ENCODE data around the gene PHC1.
"Not testable (repeated sequence)": the region's sequence is repeated elsewhere in the genome, so short reads cannot be mapped to it uniquely, and the experiment has no call there.

Gene PHC1

DNA sequence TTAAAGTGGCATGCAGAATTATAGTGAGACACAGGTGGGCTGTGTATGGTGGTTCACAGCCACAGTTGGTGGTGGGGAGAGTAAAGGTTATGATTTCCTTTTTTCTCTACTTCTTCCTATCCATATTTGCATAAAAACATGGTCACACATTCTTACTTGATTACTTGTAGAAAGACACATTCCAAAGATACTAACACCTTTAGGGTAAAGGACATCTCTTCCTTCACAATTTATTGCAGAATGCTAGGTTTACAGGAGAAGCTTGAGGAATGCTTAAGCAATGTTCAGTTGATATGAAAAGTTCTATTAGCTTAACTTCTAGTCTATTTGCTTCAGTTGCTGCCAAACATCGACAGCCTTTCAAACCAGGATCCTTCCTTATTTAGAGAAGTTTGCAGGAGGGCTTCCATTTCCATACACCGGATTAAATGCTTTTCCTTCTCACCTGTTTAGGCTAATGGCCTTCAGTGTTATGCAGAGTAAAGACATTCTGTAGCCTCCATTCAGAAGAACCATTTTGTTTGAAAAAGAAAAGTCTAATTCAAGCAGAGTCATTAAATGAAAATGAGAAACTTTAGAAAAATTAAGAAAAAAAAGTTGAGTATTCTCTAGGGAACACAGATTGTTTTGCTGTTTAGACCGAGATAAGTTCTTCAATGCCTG is 2.6 kb upstream of the PHC1 start:
- DNase-seq: no peak

DNA sequence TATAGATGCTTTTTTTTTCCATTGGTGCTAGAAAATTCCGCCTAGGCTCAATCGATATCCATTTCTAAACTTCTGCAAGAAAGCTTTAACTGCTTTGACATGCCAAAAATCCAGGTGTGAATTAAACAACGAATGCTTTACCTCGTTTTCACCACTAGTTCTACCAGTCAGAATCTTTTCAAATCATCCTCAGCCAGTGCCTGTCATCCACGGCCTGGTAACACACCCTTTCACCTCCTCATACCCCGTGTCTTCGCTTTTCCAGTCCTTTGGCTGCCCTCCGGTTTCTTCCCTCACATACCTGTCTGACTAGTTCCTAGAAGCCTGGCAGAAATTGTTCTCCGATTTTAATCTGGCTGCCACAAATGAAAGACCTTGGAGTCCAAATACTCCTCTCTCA is 1.4 kb upstream of the PHC1 start:
- DNase-seq: peak; percentile 8 to 27

DNA sequence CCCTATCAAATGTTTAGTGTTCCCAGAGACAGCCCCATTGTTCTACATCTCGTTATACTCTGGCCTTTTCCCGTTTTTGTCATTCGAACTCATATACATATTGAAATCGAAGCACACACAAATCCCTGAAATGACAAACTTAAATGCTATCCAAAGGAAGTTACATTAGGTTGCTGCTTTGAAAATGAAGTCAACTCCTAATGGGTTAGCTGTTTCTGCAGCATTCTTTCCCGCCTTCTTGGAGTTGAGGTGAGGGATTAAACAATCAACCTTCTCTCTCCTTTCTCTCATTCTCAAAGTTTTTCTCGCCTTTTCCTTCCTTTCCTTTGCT is 642 bp upstream of the PHC1 start:
- DNase-seq: no peak

DNA sequence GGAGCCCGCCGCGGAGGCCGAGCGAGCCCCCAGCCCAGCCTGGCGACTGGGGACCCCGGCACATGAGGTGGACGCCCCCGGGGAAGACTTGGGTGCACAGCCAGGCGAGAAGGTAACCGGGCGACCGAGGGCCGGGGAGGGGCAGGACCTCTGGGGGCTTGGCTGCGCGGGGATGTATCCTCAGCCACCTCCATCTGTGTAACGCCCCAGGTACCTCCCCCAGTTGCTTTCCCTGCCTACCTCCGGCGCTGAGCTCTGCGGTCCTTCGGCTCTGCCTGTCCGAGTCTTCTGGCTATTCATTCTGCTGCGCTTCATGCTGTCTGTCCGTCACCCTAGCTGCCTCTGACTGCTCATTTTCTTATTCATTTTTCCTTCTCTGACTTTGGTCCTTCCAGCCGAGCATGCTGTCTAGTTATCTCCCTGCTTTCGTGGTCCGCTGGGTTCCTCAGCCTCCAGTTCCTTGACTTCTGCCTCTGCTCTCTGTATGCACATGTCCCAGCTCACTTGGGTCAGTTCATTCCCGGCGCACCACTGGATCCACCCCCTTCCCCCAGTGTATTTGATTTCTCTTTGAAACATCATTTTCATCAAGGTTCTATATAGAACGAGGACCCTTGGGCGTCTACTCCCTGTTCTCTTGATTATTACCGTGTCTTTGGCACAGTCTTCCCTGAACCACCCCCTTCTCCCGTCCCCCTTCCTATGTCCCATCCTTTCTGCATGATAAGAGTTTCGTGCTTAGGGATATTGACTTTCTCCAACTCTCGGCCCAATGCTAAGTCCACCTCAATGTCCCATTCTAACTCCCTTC is 612 bp downstream of the PHC1 start:
- peak; percentile 62 to 67 for DNase-seq

DNA sequence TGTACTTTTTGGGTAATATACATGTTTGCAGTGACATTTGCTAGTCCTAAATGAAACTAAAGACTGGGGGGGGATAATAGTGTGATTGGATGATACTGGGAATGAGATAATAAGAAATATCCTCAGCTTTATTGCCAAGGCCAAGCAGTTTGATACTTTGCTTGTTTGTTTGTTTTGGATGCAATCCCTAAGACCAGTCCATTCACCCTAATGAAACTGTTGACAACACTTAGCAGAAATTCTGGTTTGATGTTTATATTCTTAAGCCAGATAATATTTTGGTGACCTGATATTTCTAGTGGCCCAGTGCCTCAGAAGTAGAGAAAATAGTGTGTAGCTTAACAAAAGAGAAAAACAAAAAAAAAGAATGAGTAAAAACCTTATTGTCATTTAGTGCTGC is 1.8 kb downstream of the PHC1 start:
- no peak for DNase-seq

DNA sequence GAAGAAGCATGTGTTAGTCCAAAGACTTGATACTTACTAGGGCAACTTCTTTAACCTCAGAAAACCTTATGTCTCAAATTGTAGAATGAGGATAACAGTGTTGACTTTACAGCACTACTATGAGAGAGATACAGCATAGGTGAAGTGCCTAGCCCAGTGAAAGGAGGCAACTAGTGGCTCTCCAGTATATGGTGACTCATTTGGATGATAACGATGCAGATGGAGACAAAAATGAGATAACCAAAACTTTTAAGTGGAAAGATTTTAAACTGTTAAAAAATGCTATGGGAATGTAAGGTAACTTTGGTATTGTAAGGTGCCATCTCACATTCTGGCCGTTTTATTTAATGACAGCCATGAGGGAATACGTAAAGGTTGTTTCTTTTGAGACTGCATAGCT is 2.7 kb downstream of the PHC1 start:
- no peak for DNase-seq

DNA sequence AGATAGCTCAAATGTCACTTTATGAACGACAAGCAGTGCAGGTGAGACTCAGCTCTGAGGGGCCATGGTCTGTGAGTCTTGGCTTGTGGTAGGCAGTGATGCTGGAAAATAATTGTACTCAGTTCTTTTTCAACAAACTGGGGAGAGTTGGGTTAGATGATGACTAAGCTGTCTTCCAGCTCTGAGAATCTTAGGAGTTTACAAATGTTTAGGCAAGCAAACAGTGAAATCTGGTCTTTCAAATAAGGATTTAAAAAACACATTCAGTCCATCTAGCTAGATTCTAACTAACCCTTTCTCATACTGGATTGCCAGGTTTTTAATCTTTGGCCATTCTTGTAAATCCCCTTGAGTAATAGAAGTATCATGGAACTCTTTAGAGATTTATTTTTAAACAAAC is 3.4 kb downstream of the PHC1 start:
- DNase-seq: no peak

DNA sequence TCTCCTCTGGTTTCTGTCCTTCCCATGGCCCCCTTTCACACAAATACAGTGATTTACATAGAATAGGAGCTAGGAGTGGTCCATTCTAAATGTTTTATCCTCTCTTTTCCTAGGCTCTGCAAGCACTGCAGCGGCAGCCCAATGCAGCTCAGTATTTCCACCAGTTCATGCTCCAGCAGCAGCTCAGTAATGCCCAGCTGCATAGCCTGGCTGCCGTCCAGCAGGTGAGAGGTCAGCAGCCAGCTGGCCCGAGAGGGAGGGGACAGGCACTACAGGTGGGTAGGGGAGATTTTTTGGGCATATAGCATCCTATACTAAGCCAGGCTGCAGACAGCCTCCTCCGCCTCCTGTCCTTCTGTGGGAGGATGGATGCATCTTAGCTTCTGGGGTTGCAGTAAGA is 5.3 kb downstream of the PHC1 start:
- DNase-seq: not testable (repeated sequence)

DNA sequence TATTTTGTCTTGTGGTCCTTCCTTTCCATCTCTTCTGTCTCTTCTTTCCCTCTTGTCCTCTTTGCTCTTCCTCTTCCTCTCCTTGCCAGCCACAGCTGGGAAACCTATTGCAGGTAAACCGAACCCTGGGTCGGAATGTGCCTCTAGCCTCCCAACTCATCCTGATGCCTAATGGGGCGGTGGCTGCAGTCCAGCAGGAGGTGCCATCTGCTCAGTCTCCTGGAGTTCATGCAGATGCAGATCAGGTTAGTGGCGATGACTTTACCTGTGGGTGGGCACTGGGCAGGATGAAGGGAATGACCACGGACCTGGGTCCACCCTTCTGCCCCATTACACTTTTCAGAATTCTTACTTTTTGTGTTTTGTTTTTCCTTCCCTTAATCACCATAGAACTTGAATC is 8.2 kb downstream of the PHC1 start:
- no peak for DNase-seq

DNA sequence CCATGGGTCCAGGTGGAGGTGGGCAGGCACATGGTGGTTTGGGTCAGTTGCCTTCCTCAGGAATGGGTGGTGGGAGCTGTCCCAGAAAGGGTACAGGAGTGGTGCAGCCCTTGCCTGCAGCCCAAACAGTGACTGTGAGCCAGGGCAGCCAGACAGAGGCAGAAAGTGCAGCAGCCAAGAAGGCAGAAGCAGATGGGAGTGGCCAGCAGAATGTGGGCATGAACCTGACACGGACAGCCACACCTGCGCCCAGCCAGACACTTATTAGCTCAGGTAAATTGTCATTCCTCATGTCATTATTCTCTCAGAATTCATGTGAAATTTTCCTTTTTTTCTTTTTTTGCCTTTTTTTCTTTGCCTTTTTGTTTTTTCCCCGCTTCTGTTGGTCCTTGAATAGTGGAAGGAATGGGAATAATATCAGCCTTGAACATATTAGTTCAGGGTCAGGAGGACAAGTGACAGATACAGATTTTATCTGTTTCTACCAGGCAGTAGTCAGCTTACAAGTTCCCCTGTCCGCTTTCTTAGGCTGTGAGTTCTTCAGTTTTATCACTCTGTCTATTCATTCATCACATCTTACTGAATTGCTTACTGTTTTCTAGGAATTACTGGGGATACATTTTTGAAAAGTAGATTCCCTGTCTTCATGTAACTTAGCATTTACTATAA is 16.5 kb downstream of the PHC1 start:
- DNase-seq: not testable (repeated sequence)

DNA sequence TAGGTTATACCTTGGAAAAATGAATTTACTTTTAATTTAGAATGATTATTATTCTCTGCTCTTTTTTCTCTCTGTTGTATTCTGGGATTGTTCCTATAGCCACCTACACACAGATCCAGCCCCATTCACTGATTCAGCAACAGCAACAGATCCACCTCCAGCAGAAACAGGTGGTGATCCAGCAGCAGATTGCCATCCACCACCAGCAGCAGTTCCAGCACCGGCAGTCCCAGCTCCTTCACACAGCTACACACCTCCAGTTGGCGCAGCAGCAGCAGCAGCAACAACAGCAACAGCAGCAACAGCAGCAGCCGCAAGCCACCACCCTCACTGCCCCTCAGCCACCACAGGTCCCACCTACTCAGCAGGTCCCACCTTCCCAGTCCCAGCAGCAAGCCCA is 18.2 kb downstream of the PHC1 start:
- not testable (repeated sequence) for DNase-seq

DNA sequence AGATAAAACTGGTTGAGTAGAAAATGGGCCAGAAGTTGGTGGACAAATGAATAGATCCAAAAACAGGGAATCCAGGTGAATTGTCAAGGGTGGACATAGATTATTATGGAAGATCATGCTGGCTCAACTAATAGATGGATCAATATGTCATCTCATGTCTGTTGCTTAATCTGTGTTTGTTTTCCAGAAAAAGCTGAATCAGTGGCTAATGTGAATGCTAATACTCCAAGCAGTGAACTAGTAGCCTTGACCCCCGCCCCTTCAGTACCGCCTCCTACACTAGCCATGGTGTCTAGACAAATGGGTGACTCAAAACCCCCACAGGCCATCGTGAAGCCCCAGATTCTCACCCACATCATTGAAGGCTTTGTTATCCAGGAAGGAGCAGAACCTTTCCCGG is 19.8 kb downstream of the PHC1 start:
- not testable (repeated sequence) for DNase-seq

DNA sequence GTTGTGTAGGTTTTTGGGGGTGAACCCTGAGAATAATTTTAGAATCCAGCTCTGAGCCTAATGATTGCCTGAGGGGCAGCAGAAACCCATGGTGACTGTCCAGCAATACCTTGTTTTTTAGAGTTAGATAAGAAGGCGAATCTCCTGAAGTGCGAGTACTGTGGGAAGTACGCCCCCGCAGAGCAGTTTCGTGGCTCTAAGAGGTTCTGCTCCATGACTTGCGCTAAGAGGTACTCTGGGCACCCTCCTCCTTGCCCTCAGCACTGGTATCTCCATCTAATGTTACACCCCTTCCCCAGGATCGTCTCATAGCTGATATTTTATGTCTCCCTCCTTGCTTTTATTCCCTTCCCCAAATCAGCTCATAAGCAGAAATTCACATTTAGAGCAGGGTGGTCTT is 22.4 kb downstream of the PHC1 start:
- no peak for DNase-seq

DNA sequence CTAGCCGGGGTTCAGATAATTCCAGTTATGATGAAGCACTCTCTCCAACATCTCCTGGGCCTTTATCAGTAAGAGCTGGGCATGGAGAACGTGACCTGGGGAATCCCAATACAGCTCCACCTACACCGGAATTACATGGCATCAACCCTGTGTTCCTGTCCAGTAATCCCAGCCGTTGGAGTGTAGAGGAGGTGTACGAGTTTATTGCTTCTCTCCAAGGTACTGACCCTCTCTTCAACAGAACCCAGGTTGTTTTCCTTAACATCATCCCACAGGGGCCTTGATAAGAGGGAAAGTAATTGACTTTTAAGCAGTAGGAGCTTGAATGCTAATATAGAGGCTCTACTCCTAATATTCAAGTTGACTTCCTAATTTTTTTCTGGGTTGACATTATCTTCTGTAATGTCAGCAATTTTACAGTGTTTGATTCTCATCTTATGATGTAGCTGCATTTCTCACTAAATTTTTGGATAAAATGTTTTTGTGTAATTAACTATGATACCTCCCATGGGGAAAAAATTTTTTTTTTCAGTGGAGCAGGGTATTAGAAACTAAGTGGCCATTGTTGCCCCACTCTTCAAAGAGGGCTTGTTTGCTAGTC is 23.6 kb downstream of the PHC1 start:
- DNase-seq: not testable (repeated sequence)

DNA sequence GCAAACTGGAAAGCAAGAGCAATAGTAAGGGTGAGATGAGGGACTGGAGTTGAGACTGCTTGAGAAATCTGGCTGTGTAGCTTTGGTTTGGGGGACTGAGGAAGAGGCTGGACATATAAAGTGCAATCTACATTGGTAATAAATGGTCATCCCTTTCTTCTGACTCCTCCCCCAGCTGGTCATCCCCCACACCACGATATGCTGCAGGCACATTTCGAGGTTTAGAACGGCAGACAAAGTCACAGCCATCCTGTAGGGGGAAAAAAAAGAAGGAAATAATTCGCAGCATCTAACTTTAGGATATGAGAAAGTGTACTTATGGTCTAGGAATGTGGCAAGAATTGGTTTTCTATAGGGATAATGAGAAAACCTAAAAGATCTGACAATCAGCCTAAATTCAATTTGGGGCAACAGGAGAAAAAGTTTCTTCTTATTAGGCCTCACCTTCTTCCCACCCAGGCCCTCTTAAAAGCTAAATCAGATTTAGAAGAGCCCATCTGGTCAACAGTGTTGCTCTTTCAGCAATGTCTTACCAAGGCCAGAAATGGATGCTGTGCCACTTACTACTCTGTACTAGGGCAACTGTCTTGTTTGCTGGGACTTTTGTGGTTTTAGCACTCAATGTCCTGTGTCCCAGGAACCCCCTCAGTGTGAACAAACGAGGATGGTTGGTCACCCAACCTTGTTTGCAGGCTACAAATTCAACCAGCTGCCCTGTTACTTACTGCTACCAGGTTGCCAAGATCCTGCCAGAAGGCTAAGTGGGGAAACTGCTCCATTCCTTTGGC is 27.6 kb downstream of the PHC1 start:
- no peak for DNase-seq

DNA sequence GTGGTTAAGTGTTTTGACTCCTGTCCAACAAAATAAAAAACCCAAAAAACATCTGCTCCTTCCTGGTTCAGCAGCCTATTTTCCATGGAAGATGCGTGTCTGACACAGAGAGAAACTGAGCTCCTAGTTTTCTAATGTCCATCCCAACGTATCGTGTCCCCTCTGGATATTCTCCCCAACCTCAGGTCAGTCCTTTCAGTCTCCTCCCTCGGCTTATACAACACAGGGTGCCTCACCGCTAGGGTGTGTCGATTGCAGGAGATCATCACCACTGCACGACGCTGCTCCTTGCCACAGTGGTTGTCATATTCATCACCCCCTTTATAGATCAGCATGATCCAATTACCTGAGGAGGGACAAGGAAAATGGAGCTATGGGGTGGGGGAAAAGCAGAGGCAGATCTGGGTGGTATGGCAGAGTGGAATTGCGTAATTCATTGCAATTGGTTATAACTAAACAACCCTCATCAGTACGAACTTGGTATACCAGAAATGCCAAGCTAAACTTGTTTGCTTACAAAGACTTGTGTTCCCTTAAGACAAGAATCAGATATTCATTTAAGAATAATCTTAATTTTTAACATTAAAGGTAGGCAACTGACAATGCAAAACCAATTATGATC is 29.4 kb downstream of the PHC1 start:
- DNase-seq: no peak

DNA sequence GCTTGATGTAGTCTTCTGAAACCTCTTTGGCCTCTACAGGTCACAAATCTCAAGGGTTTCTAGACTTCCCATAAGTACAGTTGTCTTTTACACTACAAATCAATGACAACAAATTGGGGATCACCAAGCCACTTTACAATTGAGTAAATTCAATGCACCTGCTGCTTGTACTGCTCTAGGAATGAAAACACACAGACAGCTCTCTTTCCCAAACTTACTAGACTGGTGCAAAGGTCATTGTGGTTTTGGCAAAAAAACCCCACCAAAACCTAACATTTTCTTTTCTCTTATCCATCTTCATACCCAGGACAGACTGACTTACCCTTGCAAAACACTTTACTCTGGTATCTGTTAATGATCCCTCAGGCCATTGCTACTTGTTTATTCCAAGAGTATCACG is 32.4 kb downstream of the PHC1 start:
- no peak for DNase-seq

DNA sequence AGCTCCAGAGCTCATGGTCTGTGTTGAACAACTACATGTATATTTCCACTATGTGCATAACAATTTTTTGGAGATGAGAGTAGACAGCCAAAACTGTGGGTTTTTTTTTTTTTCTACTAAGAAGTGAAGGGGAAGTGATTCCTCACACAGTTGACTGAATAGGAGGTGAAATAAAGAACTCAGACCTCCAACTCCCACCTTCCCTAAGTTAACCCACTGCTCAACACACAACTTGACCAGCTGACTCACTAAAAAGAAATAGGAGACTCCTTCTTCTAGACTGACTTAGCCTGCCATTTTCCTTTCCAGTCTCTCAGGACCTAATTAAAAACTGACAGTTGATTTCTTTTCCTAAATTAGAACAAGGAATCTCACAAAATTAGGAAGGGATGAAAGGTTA is 33.4 kb downstream of the PHC1 start:
- DNase-seq: no peak

DNA sequence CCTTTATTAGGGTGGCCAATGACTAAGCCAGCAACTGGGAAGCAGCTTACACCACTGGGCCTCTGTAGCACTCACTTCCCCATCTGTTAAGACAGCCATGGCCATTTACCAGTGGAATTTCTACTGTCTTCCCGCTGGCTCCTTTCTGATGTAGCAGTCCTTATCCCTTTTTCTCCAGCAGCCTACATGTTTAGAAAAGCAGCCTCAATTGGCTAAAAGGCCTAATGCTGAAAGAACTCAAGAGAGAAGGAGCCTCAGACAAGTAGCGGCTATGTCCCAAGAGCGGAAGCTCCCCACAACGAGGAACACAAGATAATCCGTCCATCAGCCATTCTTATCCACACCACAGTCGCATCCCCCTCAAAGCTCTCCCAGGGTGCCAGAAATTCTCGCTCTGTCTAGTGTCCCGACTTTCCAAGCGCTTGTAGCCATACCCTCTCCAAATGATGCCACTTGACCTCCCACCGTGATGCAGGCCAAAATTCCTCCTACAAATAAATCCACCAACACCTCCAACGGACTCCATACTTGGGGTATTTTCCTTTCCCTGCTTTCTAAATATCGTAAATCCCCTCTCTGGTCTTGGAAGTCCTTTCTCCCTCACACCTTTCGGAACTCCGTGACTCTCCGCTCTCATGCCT is 34.5 kb downstream of the PHC1 start:
- no peak for DNase-seq

DNA sequence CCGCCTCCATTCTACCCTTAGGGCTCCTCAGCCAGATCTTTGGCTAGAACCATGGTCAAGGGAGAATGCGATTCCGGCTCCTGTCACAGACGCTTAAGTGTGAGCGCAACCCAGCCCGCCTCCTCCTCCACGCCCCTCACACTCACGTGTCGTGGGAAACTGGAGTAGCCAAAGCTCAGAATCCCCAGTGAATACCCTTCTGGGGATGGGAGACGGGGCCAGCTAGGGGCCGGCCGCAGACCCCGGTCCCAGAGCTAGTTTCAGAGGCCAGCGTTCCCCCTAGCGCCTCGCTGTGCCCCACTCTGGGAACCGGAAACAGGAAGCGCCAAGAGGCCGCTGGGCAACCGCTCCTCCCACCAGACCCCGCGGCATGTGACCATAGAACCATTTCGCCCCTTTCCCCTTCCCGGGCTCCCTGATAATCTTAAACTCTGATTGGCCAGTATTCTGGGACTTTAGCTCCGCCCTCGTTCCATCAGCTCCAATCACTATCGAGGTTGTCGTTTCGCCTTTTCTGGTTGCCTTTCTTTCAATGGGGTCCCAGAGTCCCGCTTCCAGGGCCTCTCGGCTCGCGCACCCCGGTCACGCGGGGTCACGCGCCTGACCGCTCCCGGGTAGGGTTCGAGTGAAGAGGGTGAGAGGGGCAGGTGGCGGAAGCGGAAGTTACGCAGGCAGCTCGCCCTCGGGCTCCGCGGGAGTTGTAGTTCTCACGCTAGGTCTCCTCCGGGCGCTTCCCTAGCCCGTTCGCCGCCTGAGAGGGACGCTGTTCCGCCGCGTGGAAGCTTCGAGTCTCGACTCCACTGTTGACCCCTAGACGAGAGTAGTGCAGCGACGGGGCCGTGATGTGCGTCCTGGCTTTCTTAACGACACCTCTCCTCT is 35.3 kb downstream of the PHC1 start, which contains the start of gene M6PR:
Gene M6PR (minus strand): TSS at position 304 of the 879 bp plus-strand sequence. CDS start 3,241 bp downstream, outside the sequence.
- peak; percentile 91 for DNase-seq

DNA sequence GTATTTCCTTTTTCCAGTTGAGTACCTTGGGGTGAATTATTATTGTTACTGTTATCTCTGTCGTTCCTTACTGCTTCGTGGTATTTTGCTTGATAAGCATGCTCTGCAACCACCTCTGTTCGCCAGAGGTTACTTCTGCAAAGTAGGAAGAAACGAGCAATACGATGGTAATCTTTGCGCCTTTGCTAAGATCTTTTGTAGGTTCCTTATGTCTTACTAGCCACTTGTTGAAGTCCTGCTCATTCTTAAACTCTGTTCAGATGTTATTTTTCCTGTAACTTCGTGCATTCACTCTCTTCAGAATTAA is 35.9 kb downstream of the PHC1 start:
- DNase-seq: no peak
